GM12801 (cell line): ENCODE results near the gene PARP16.

ENCODE experiments used
- CTCF ChIP-seq: IDR thresholded peaks from one replicate; pipeline ENCODE4 v1.5.1; 2011; ENCODE audit warnings: control low read depth; ENCODE audit not compliant: insufficient read length; ENCODE audit errors: extremely low read depth

The PARP16 gene

GRCh38 chr15:65286704-65287519, at the start of gene PARP16:
Gene PARP16, minus strand, starts transcription at chr15:65286883. Its CDS starts 457 bp downstream, at chr15:65286426.
- no peak for TF ChIP-seq CTCF

GRCh38 chr15:65335278-65336055, 48.8 kb upstream of the PARP16 start:
- no peak for TF ChIP-seq CTCF

GRCh38 chr15:65334586-65335231, 48.0 kb upstream of the PARP16 start:
- TF ChIP-seq CTCF, result no peak

GRCh38 chr15:65333856-65334255, 47.2 kb upstream of the PARP16 start:
- TF ChIP-seq CTCF, result no peak

DNA sequence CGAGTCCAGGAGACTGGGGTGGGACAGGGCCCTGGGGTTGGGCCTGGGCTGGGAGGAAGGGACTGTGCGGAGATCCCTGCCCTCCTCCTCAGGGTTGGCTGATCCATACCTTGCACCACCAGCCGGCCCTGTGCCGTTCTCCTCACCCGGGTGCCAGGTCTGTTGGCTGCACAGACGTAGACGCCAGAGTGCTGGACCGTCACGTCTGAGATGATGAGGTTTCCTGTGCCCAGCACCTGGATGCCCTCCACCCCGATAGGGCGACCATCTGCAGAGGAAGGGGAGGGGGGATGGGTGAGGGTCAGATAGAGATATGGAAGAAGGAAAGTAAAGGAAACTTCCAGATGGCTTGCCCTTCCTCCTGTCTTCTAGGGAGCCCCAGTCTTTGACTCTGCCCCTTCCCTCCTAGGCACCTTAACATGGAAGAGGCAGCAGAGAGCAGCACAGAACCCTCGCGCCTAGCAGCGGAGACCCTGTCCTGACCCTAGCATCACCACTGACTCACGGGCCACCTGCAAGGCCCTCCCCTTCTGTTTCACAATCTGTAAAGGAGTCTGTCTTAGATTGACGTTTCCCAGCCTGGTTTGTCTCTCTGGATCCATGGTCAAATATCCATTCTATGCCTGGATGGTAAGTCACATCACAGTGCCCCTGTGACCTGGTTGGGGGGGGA, 46.6 kb upstream of the PARP16 start:
- TF ChIP-seq CTCF, result no peak

DNA sequence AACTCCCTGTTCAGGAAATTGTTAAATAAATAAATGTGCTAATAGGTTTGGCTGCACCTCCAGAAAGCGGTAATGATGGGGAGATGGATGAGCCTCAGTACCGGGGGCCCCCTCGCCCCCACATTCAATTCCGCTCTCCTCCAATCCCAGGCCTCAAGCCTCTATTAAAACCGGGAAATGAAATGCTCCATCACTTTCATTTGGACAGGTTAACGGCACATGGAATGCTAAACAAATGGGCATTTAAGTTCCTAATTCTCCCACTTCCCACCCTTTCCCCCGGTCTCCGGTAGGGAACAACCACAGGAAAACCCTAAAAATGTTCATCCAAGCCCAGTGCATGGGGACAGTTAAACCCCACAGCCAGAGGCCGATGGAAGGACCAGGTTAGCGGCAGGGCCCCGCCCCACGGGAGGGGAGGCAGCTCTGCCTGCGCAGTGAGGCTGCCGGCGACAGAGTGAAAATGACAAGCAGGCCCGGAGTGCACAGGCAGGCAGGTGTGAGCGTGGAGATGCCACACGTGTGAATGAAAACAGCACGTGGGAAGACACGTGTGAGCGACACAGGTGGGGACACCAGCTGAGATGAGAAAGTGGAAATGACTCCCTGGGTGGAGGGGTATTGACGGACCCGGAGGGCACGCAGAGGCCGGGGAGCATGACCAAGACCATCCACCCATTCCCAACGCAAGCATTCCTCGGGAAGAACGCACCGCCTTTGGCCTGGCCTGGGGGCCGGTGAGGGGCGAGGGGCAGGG, 45.9 kb upstream of the PARP16 start:
- TF ChIP-seq CTCF, result no peak
